Neural cell (in vitro differentiated cells): ENCODE results near the gene ADK. TPM values are rescaled to one million over a fixed set of nuclear protein-coding genes. Genes with fewer than 3 reads are reported as not detected.

Experiments used
- H2AFZ ChIP-seq: fragments of 200-600, 300-800 bp; sonication (generic), shearing (Covaris generic); 2 replicates; pipeline ENCODE4 v1.6.0; 2014; ENCODE audit warnings: low read depth, mild to moderate bottlenecking, antibody characterized with exemption, low read length, moderate library complexity
- H3F3A ChIP-seq: fragments of 200-600 bp; shearing (Covaris generic); 2 replicates; pipeline ENCODE4 v1.6.1; 2016; ENCODE audit warnings: mild to moderate bottlenecking, moderate library complexity, mixed read lengths, antibody characterized with exemption, low read length; ENCODE audit not compliant: insufficient read depth, poor library complexity, severe bottlenecking
- H3K27ac ChIP-seq: fragments of 200-600, 300-800 bp; sonication (generic), shearing (Covaris generic); 2 replicates; pipeline ENCODE4 v1.5.1; 2014; ENCODE audit warnings: mild to moderate bottlenecking, low read length, moderate library complexity
- H3K27me3 ChIP-seq: fragments of 300-800, 200-600 bp; sonication (generic), shearing (Covaris generic); 2 replicates; pipeline ENCODE4 v1.6.0; 2014; ENCODE audit warnings: mild to moderate bottlenecking, low read depth, low read length, moderate library complexity; ENCODE audit not compliant: insufficient read depth
- H3K36me3 ChIP-seq: fragments of 300-800, 200-600 bp; sonication (generic), shearing (Covaris generic); 2 replicates; pipeline ENCODE4 v1.5.1; 2014; ENCODE audit warnings: mild to moderate bottlenecking, antibody characterized with exemption, low read length, moderate library complexity; ENCODE audit not compliant: insufficient read depth
- H3K4me2 ChIP-seq: fragments of 300-800, 200-600 bp; sonication (generic), shearing (Covaris generic); 2 replicates; pipeline ENCODE4 v1.6.0; 2014; ENCODE audit warnings: mild to moderate bottlenecking, low read length
- H3K4me3 ChIP-seq: fragments of 300-800, 200-600 bp; sonication (generic), shearing (Covaris generic); 2 replicates; pipeline ENCODE4 v1.5.1; 2014; ENCODE audit warnings: mild to moderate bottlenecking, low read length, moderate library complexity
- H3K79me2 ChIP-seq: fragments of 200-600 bp; shearing (Covaris generic); replicated peaks from 2 replicates; pipeline ENCODE4 v1.6.0; 2014; ENCODE audit warnings: mild to moderate bottlenecking, low read length, moderate library complexity; ENCODE audit not compliant: insufficient read depth
- H3K9ac ChIP-seq: fragments of 300-800, 200-600 bp; sonication (generic), shearing (Covaris generic); 2 replicates; pipeline ENCODE4 v1.6.1; 2016; ENCODE audit warnings: mild to moderate bottlenecking, low read length, mixed read lengths
- H3K9me2 ChIP-seq: fragments of 200-600 bp; shearing (Covaris generic); 2 replicates; pipeline ENCODE4 v1.6.1; 2016; ENCODE audit warnings: mild to moderate bottlenecking, low read length, mixed read lengths; ENCODE audit not compliant: insufficient read depth
- H3K9me3 ChIP-seq: fragments of 200-600, 300-800 bp; sonication (generic), shearing (Covaris generic); 2 replicates; pipeline ENCODE4 v1.6.1; 2016; ENCODE audit warnings: mild to moderate bottlenecking, mixed run types, low read length, moderate library complexity, mixed read lengths
- H4K20me1 ChIP-seq: fragments of 200-600 bp; shearing (Covaris generic); 2 replicates; pipeline ENCODE4 v1.6.1; 2016; ENCODE audit warnings: mild to moderate bottlenecking, mixed run types; ENCODE audit not compliant: insufficient read depth
- EP300 ChIP-seq: fragments of 450-650 bp; conservative IDR thresholded peaks from 2 replicates; pipeline ENCODE4 v1.6.1; 2014; ENCODE audit warnings: antibody characterized with exemption, mild to moderate bottlenecking, moderate library complexity; ENCODE audit not compliant: poor library complexity, severe bottlenecking
- EZH2 ChIP-seq: fragments of 200-600, 300-800 bp; shearing (Covaris generic), sonication (generic); IDR thresholded peaks from 2 replicates; pipeline ENCODE4 v1.6.1; 2014; ENCODE audit warnings: antibody characterized with exemption, low read length, borderline replicate concordance, mild to moderate bottlenecking; ENCODE audit not compliant: insufficient read depth, poor library complexity, severe bottlenecking
- MXI1 ChIP-seq: fragments of 450-650 bp; conservative IDR thresholded peaks from 2 replicates; pipeline ENCODE4 v1.6.1; 2014; ENCODE audit warnings: antibody characterized with exemption, mild to moderate bottlenecking; ENCODE audit not compliant: poor library complexity, severe bottlenecking
- POLR2AphosphoS5 ChIP-seq: IDR thresholded peaks from 2 replicates; pipeline ENCODE4 v1.6.1; 2012
- RAD21 ChIP-seq: fragments of 450-650 bp; conservative IDR thresholded peaks from 2 replicates; pipeline ENCODE4 v1.6.1; 2014; ENCODE audit warnings: antibody characterized with exemption, mild to moderate bottlenecking, moderate library complexity
- SMC3 ChIP-seq: fragments of 450-650 bp; conservative IDR thresholded peaks from 2 replicates; pipeline ENCODE4 v1.6.1; 2014; ENCODE audit warnings: antibody characterized with exemption, mild to moderate bottlenecking, moderate library complexity; ENCODE audit not compliant: poor library complexity
- TAF1 ChIP-seq: IDR thresholded peaks from 2 replicates; pipeline ENCODE4 v1.6.1; 2012; ENCODE audit warnings: low read depth
- polyA plus RNA-seq: library from polyadenylated mRNA; depleted of rRNA; stranded (reverse); fragments of >200 nt; gene quantifications from 2 replicates; pipeline ENCODE4 v1.2.3, GENCODE V29; 2014
- TF ChIP-seq, protein P1 (sequence below): fragments of 450-650 bp; IDR thresholded peaks from 2 replicates; pipeline ENCODE4 v1.5.1; 2014; ENCODE audit warnings: antibody characterized with exemption, mild to moderate bottlenecking, moderate library complexity; ENCODE audit not compliant: poor library complexity, severe bottlenecking
- TF ChIP-seq, protein P2 (sequence below): IDR thresholded peaks from 2 replicates; pipeline ENCODE4 v1.6.1; 2012; ENCODE audit warnings: borderline replicate concordance

ADK gene
- polyA plus RNA-seq, 1 donor from 2014 or later = 19.5 TPM

DNA sequence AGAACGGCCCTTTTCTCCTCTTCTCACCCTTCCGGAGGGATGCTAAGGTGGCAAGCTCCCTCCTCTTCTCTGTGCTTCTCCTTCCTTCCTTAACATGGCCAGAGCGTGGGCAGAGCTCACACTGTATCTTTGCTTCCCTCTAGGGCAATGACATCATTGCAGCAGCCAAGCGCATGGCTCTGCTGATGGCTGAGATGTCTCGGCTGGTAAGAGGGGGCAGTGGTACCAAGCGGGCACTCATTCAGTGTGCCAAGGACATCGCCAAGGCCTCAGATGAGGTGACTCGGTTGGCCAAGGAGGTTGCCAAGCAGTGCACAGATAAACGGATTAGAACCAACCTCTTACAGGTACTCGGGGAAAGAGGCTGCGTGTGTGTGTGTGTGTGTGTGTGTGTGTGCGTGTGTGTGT, 37.0 kb upstream of the ADK start:
- TF ChIP-seq SMC3 (no peak), MXI1 (no peak), POLR2AphosphoS5 (no peak), RAD21 (no peak), EZH2 (no peak)
- no peaks in the 10 kb centered on the region for H3K27me3 ChIP-seq
- H2AFZ ChIP-seq = no peak overlapping the region
- no peak overlapping the region for H3K4me2 ChIP-seq
- no peaks in the 10 kb centered on the region for H3K36me3 ChIP-seq
- H3F3A ChIP-seq = no peaks in the 10 kb centered on the region
- no peaks in the 10 kb centered on the region for H4K20me1 ChIP-seq
- H3K9ac ChIP-seq = no peak overlapping the region
- no peak overlapping the region for H3K27ac ChIP-seq
- H3K4me3 ChIP-seq = no peak overlapping the region
- no peaks in the 10 kb centered on the region for H3K79me2 ChIP-seq
- no peaks in the 10 kb centered on the region for H3K9me3 ChIP-seq
- no peaks in the 10 kb centered on the region for H3K9me2 ChIP-seq

DNA sequence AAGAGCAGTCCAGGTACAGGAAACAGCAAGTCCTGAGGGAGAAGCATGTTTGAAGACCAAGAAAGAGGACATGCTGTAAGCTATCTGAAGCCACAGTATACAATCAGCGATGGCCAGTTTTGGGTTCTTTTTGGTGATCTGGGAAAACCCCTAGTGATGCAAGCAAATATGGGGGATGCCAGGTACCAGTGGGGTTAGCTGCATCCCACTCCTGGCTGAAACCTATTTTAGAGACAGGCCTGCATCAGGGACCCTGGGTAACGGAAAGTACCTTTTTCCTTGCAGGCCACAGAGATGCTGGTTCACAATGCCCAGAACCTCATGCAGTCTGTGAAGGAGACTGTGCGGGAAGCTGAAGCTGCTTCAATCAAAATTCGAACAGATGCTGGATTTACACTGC, 33.3 kb upstream of the ADK start:
- Histone ChIP-seq H3K9me2 (no peaks in the 10 kb centered on the region), H3K9ac (no peak overlapping the region), H3K4me3 (no peak overlapping the region), H3K27me3 (no peaks in the 10 kb centered on the region), H3F3A (no peaks in the 10 kb centered on the region), H3K79me2 (no peaks in the 10 kb centered on the region), H2AFZ (no peak overlapping the region), H4K20me1 (no peaks in the 10 kb centered on the region), H3K4me2 (no peak overlapping the region), H3K9me3 (no peaks in the 10 kb centered on the region), H3K27ac (no peak overlapping the region), H3K36me3 (no peaks in the 10 kb centered on the region)
- TF ChIP-seq EZH2 = no peak

DNA sequence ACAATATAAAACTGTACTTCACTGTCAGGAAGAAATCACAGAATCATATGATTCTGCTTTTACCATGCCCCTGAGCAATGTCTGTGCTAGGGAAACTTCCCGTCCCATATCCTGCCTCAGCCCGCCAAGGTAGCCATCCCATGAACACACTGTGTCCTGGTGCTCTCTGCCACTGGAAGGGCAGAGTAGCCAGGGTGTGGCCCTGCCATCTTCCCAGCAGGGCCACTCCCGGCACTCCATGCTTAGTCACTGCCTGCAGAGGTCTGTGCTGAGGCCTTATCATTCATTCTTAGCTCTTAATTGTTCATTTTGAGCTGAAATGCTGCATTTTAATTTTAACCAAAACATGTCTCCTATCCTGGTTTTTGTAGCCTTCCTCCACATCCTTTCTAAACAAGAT, 32.2 kb upstream of the ADK start:
- H3K9me3 ChIP-seq = no peaks in the 10 kb centered on the region
- H3K4me3 ChIP-seq = no peak overlapping the region
- TF ChIP-seq EZH2 = no peak
- no peak for TF ChIP-seq POLR2AphosphoS5
- TF ChIP-seq RAD21 = no peak
- no peak for TF ChIP-seq EP300
- no peak for TF ChIP-seq MXI1
- TF ChIP-seq, protein P1, sequence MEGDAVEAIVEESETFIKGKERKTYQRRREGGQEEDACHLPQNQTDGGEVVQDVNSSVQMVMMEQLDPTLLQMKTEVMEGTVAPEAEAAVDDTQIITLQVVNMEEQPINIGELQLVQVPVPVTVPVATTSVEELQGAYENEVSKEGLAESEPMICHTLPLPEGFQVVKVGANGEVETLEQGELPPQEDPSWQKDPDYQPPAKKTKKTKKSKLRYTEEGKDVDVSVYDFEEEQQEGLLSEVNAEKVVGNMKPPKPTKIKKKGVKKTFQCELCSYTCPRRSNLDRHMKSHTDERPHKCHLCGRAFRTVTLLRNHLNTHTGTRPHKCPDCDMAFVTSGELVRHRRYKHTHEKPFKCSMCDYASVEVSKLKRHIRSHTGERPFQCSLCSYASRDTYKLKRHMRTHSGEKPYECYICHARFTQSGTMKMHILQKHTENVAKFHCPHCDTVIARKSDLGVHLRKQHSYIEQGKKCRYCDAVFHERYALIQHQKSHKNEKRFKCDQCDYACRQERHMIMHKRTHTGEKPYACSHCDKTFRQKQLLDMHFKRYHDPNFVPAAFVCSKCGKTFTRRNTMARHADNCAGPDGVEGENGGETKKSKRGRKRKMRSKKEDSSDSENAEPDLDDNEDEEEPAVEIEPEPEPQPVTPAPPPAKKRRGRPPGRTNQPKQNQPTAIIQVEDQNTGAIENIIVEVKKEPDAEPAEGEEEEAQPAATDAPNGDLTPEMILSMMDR = no peak
- no peak for TF ChIP-seq TAF1
- no peak for TF ChIP-seq SMC3
- TF ChIP-seq, protein P2, sequence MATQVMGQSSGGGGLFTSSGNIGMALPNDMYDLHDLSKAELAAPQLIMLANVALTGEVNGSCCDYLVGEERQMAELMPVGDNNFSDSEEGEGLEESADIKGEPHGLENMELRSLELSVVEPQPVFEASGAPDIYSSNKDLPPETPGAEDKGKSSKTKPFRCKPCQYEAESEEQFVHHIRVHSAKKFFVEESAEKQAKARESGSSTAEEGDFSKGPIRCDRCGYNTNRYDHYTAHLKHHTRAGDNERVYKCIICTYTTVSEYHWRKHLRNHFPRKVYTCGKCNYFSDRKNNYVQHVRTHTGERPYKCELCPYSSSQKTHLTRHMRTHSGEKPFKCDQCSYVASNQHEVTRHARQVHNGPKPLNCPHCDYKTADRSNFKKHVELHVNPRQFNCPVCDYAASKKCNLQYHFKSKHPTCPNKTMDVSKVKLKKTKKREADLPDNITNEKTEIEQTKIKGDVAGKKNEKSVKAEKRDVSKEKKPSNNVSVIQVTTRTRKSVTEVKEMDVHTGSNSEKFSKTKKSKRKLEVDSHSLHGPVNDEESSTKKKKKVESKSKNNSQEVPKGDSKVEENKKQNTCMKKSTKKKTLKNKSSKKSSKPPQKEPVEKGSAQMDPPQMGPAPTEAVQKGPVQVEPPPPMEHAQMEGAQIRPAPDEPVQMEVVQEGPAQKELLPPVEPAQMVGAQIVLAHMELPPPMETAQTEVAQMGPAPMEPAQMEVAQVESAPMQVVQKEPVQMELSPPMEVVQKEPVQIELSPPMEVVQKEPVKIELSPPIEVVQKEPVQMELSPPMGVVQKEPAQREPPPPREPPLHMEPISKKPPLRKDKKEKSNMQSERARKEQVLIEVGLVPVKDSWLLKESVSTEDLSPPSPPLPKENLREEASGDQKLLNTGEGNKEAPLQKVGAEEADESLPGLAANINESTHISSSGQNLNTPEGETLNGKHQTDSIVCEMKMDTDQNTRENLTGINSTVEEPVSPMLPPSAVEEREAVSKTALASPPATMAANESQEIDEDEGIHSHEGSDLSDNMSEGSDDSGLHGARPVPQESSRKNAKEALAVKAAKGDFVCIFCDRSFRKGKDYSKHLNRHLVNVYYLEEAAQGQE = no peak
- H3F3A ChIP-seq = no peaks in the 10 kb centered on the region
- H3K9me2 ChIP-seq = no peaks in the 10 kb centered on the region
- H3K9ac ChIP-seq = no peak overlapping the region
- H3K36me3 ChIP-seq = no peaks in the 10 kb centered on the region
- no peak overlapping the region for H2AFZ ChIP-seq
- H3K4me2 ChIP-seq = no peak overlapping the region
- H3K79me2 ChIP-seq = no peaks in the 10 kb centered on the region
- no peaks in the 10 kb centered on the region for H4K20me1 ChIP-seq
- no peaks in the 10 kb centered on the region for H3K27me3 ChIP-seq
- no peak overlapping the region for H3K27ac ChIP-seq
